CD14-positive monocyte (primary cell): ENCODE results near the gene TMEM53. TPM values are rescaled to one million over a fixed set of nuclear protein-coding genes. Genes with fewer than 3 reads are reported as not detected.

ENCODE experiments used
- DNase-seq, 3 donors: peaks; one replicate each; pipeline ENCODE4 v3.0.0-alpha.2; 2011 to 2022
- H2AFZ ChIP-seq: 2 replicates; pipeline ENCODE4 v1.6.0; 2012; ENCODE audit warnings: mild to moderate bottlenecking, low read depth, low read length, inconsistent platforms; ENCODE audit not compliant: insufficient read depth, poor library complexity, severe bottlenecking
- H3K27ac ChIP-seq, 2 donors: 1 replicate in 1 of 2; 2 replicates in 1 of 2; pipeline ENCODE4 v1.5.1; 2012 to 2013; ENCODE audit warnings: low read length in 2 of 2, control low read depth in 1 of 2, inconsistent platforms in 1 of 2, low read depth in 1 of 2, mild to moderate bottlenecking in 1 of 2
- H3K27me3 ChIP-seq, 2 donors: one replicate each; pipeline versions ENCODE4 v1.6.0 to v1.6.1; 2011 to 2013; ENCODE audit warnings: low read length in 2 of 2; ENCODE audit not compliant: control insufficient read depth in 2 of 2, insufficient read depth in 2 of 2
- H3K36me3 ChIP-seq, 2 donors: replicated peaks in 1 of 2; 1 replicate in 1 of 2; 2 replicates in 1 of 2; pipeline versions ENCODE4 v1.5.1 to v1.6.1; 2012 to 2013; ENCODE audit warnings: low read length in 2 of 2, control low read depth in 1 of 2, inconsistent platforms in 1 of 2, mild to moderate bottlenecking in 1 of 2; ENCODE audit not compliant: insufficient read depth in 2 of 2, control insufficient read depth in 1 of 2
- H3K4me1 ChIP-seq, 2 donors: 1 replicate in 1 of 2; 2 replicates in 1 of 2; pipeline versions ENCODE4 v1.5.1 to v1.6.1; 2012 to 2013; ENCODE audit warnings: low read length in 2 of 2, control low read depth in 1 of 2, inconsistent platforms in 1 of 2, mild to moderate bottlenecking in 1 of 2, moderate library complexity in 1 of 2; ENCODE audit not compliant: insufficient read depth in 2 of 2, control insufficient read depth in 1 of 2
- H3K4me2 ChIP-seq: replicated peaks from 2 replicates; pipeline ENCODE3; 2012; ENCODE audit warnings: low read length, moderate library complexity, mild to moderate bottlenecking; ENCODE audit not compliant: poor library complexity, severe bottlenecking; ENCODE audit errors: extremely low read depth
- H3K4me3 ChIP-seq, 3 experiments: fragments of 200-600 bp in 1 of 3; sonication (generic) in 1 of 3; replicated peaks in 1 of 3; 1 replicate in 2 of 3; 2 replicates in 1 of 3; pipeline ENCODE4 v1.5.1; 2011 to 2013; ENCODE audit warnings: low read length in 3 of 3, mild to moderate bottlenecking in 3 of 3, control low read depth in 2 of 3, low read depth in 2 of 3, inconsistent platforms in 1 of 3, moderate library complexity in 1 of 3
- H3K79me2 ChIP-seq: 2 replicates; pipeline ENCODE4 v1.6.0; 2012; ENCODE audit warnings: mild to moderate bottlenecking, control low read depth, inconsistent platforms, low read length, moderate library complexity; ENCODE audit not compliant: insufficient read depth
- H3K9ac ChIP-seq: 2 replicates; pipeline ENCODE4 v1.6.0; 2017; ENCODE audit warnings: low read length, mild to moderate bottlenecking; ENCODE audit not compliant: insufficient read depth, poor library complexity, severe bottlenecking
- H3K9me3 ChIP-seq, 2 donors: replicated peaks in 1 of 2; 1 replicate in 1 of 2; 2 replicates in 1 of 2; pipeline versions ENCODE4 v1.5.1 to v1.6.1; 2012 to 2013; ENCODE audit warnings: low read length in 2 of 2, control low read depth in 1 of 2; ENCODE audit not compliant: control insufficient read depth in 1 of 2, insufficient read depth in 1 of 2
- H4K20me1 ChIP-seq: 2 replicates; pipeline ENCODE4 v1.6.0; 2012; ENCODE audit warnings: mild to moderate bottlenecking, low read length, control low read depth, moderate library complexity; ENCODE audit not compliant: insufficient read depth
- H3K27ac Mint-ChIP-seq, 7 donors: one replicate each; pipeline ENCODE4 v1.8.0; 2020; ENCODE audit warnings: mild to moderate bottlenecking in 7 of 7, mixed read lengths in 7 of 7, moderate library complexity in 6 of 7, inconsistent platforms in 2 of 7
- H3K27me3 Mint-ChIP-seq, 3 donors: one replicate each; pipeline ENCODE4 v1.8.0; 2021 to 2022; ENCODE audit warnings: low read depth in 3 of 3, mild to moderate bottlenecking in 3 of 3, mixed read lengths in 3 of 3, moderate library complexity in 3 of 3, inconsistent platforms in 1 of 3
- H3K36me3 Mint-ChIP-seq, 2 donors: one replicate each; pipeline ENCODE4 v1.8.0; 2020; ENCODE audit warnings: mixed read lengths in 2 of 2, inconsistent platforms in 1 of 2, mild to moderate bottlenecking in 1 of 2
- H3K4me1 Mint-ChIP-seq: one replicate; pipeline ENCODE4 v1.8.0; 2020; ENCODE audit warnings: mild to moderate bottlenecking, mixed read lengths
- H3K4me3 Mint-ChIP-seq, 2 donors: one replicate each; pipeline ENCODE4 v1.8.0; 2020; ENCODE audit warnings: mild to moderate bottlenecking in 2 of 2, mixed read lengths in 2 of 2, moderate library complexity in 1 of 2
- H3K9me3 Mint-ChIP-seq, 7 donors: one replicate each; pipeline ENCODE4 v1.8.0; 2020 to 2022; ENCODE audit warnings: mixed read lengths in 7 of 7, mild to moderate bottlenecking in 6 of 7, moderate library complexity in 6 of 7, inconsistent platforms in 2 of 7
- WGBS: methylation state at CpG from one replicate; pipeline ENCODE4 v1.1.5; 2013; ENCODE audit warnings: missing lambda C conversion rate; ENCODE audit not compliant: insufficient coverage; 5-methylcytosine and 5-hydroxymethylcytosine counted together
- intact Hi-C, 2 donors: fragments of 100-400 bp; cut with micrococcal nuclease; formaldehyde crosslinking; loops; one replicate each; pipeline versions ENCODE4 v1.15.0 to v1.15.1; 2023
- polyA plus RNA-seq, 3 donors: library from polyadenylated mRNA; depleted of rRNA in 1 of 3; unstranded in 2 of 3; stranded (reverse) in 1 of 3; fragments of 300-500 nt in 2 of 3; fragments of >200 nt in 1 of 3; fragmentation: Illumina TruSeq in 2 of 3; gene quantifications; 1 replicate in 2 of 3; 2 replicates in 1 of 3; pipeline ENCODE4 v1.2.3, GENCODE V29; 2012 to 2021
- TF ChIP-seq, protein P1 (sequence below): fragments of 200-600 bp; IDR thresholded peaks from one replicate; pipeline ENCODE4 v1.8.0; 2022; ENCODE audit warnings: antibody characterized with exemption, mild to moderate bottlenecking

The TMEM53 gene
- polyA plus RNA-seq, 3 donors = 4.8 to 8.8 (median 8.6) TPM

DNA sequence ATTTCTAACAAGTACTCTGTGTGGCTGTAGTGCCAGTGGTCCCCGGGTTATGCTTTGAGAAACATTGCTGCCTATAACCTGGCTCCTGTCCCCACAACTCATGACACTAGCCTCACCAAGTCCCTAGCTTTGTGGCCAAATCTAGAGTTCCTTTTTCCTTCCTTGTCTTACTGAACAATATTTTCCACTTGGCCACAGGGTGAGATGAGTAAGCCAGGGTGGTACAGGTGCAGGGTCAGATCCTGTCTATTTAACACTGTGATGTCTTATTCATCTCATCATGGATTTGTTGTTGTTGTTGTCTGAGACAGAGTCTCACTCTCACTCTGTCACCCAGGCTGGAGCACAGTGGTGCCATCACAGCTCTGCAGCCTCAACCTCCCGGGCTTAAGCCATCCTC, 18.9 kb upstream of the TMEM53 start:
- peaks cover 21% of the 10 kb centered on the region in 2 donors for H3K4me1 ChIP-seq
- Mint-ChIP-seq H3K4me1 (peaks cover 23% of the 10 kb centered on the region), H3K9me3 (no peaks in the 10 kb centered on the region), H3K36me3 (peaks cover 0 to 1% of the 10 kb centered on the region in 2 donors), H3K27ac (no peak overlapping the region), H3K27me3 (peaks cover 13 to 18% (median 18%) of the 10 kb centered on the region in 3 donors), H3K4me3 (no peak overlapping the region)
- peaks cover 0 to 2% of the 10 kb centered on the region in 2 donors for H3K27me3 ChIP-seq
- H3K4me2 ChIP-seq = no peak overlapping the region
- no peak for DNase-seq
- H3K79me2 ChIP-seq = no peaks in the 10 kb centered on the region
- H3K36me3 ChIP-seq = no peaks in the 10 kb centered on the region
- no peaks in the 10 kb centered on the region for H3K9me3 ChIP-seq
- no peaks in the 10 kb centered on the region for H4K20me1 ChIP-seq
- H2AFZ ChIP-seq = no peak overlapping the region
- no peak overlapping the region for H3K27ac ChIP-seq
- H3K9ac ChIP-seq = no peak overlapping the region
- TF ChIP-seq, protein P1, sequence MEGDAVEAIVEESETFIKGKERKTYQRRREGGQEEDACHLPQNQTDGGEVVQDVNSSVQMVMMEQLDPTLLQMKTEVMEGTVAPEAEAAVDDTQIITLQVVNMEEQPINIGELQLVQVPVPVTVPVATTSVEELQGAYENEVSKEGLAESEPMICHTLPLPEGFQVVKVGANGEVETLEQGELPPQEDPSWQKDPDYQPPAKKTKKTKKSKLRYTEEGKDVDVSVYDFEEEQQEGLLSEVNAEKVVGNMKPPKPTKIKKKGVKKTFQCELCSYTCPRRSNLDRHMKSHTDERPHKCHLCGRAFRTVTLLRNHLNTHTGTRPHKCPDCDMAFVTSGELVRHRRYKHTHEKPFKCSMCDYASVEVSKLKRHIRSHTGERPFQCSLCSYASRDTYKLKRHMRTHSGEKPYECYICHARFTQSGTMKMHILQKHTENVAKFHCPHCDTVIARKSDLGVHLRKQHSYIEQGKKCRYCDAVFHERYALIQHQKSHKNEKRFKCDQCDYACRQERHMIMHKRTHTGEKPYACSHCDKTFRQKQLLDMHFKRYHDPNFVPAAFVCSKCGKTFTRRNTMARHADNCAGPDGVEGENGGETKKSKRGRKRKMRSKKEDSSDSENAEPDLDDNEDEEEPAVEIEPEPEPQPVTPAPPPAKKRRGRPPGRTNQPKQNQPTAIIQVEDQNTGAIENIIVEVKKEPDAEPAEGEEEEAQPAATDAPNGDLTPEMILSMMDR = no peak
- H3K4me3 ChIP-seq = no peak overlapping the region
- intact Hi-C loops = no loop called here
- no CpG with 5 or more reads among the region's 2 CpGs for WGBS

DNA sequence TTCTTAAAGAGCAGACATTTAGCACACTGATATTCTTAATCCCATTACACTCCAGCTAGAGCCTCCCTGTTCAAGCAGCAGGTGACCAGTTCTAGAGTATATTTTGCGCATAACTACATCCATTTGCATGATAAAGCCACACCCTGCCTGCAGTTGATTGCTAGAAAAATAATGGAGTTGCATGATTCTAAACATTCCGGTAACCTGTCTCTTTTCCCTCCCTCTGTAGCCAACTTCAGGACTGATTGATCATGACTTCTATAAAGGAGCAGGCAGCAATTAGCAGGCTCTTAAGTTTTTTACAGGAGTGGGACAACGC, 15.1 kb upstream of the TMEM53 start:
- DNase-seq = no peak
- TF ChIP-seq, protein P1 = no peak

More for the DNA sequence above, 15.1 kb upstream of the TMEM53 start:
- Mint-ChIP-seq H3K27me3 (peaks cover 9 to 11% (median 11%) of the 10 kb centered on the region in 3 donors), H3K4me1 (peaks cover 21% of the 10 kb centered on the region), H3K4me3 (no peak overlapping the region), H3K36me3 (peaks cover 0 to 1% of the 10 kb centered on the region in 2 donors), H3K27ac (no peak overlapping the region), H3K9me3 (peaks cover 0 to 2% (median 0%) of the 10 kb centered on the region in 7 donors)
- no peak overlapping the region for H3K4me2 ChIP-seq
- H3K4me1 ChIP-seq = peaks cover 18 to 20% of the 10 kb centered on the region in 2 donors
- H4K20me1 ChIP-seq = no peaks in the 10 kb centered on the region
- no peaks in the 10 kb centered on the region for H3K36me3 ChIP-seq
- H3K27me3 ChIP-seq = no peaks in the 10 kb centered on the region
- no peak overlapping the region for H2AFZ ChIP-seq
- 97% methylated on average over 2 of the region's 3 CpGs for WGBS
- no peak overlapping the region for H3K9ac ChIP-seq
- no peak overlapping the region for H3K27ac ChIP-seq
- no peaks in the 10 kb centered on the region for H3K9me3 ChIP-seq
- intact Hi-C loops = no loop called here
- H3K4me3 ChIP-seq = no peak overlapping the region
- no peaks in the 10 kb centered on the region for H3K79me2 ChIP-seq
